ENCODE measurements around the gene KRT79. TPM values are rescaled to one million over a fixed set of nuclear protein-coding genes. Genes with fewer than 3 reads are reported as not detected.

Gene KRT79
- polyA plus RNA-seq, 1 of the 3 experiments (the other 2 are of a cell fraction) = not detected

DNA sequence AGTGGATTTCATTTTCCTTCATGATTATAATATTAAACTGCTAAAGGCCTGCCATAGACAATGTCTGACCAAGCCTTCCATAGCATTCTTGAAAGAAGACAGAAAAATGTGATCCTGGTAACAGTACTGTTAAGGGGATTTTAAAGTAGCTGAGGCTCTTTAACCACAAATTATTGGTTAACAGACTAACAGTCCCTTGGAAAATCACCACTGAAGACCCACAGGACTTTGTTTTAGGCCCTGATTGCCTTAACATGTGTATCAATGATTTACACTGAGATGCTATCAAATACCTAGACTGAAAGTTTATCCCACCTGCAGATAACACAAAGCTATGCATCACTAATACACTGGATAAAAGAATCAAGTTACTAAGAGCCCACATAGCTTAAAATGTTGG is 6.0 kb downstream of the KRT79 start:
- no peak for TF ChIP-seq MEF2A (IDR thresholded peaks at IDR 0.05; ENCODE audit: borderline replicate concordance, low read depth)
- TF ChIP-seq TEAD4 (IDR thresholded peaks at IDR 0.05; ENCODE audit: borderline replicate concordance, insufficient read depth) = no peak
- no peak for TF ChIP-seq POLR2AphosphoS5 (IDR thresholded peaks at IDR 0.05; ENCODE audit: low read depth, low read length)
- TF ChIP-seq FOXJ3 (CRISPR knock-in tag; IDR thresholded peaks at IDR 0.05) = no peak
- no peak for TF ChIP-seq MXI1 (IDR thresholded peaks at IDR 0.05; ENCODE audit: low read depth, low read length)
- TF ChIP-seq GATA2 (CRISPR knock-in tag; IDR thresholded peaks at IDR 0.05) = no peak
- TF ChIP-seq RXRA (IDR thresholded peaks at IDR 0.05; ENCODE audit: borderline replicate concordance, low read depth) = no peak
- TF ChIP-seq RAD21 (IDR thresholded peaks at IDR 0.05; ENCODE audit: low read length) = no peak
- TF ChIP-seq, protein P1, sequence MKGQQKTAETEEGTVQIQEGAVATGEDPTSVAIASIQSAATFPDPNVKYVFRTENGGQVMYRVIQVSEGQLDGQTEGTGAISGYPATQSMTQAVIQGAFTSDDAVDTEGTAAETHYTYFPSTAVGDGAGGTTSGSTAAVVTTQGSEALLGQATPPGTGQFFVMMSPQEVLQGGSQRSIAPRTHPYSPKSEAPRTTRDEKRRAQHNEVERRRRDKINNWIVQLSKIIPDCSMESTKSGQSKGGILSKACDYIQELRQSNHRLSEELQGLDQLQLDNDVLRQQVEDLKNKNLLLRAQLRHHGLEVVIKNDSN (IDR thresholded peaks at IDR 0.05; ENCODE audit: borderline replicate concordance, low read depth) = no peak
- TF ChIP-seq RCOR1 (IDR thresholded peaks at IDR 0.05; ENCODE audit: low read length) = no peak
- TF ChIP-seq, protein P2, sequence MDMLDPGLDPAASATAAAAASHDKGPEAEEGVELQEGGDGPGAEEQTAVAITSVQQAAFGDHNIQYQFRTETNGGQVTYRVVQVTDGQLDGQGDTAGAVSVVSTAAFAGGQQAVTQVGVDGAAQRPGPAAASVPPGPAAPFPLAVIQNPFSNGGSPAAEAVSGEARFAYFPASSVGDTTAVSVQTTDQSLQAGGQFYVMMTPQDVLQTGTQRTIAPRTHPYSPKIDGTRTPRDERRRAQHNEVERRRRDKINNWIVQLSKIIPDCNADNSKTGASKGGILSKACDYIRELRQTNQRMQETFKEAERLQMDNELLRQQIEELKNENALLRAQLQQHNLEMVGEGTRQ (IDR thresholded peaks at IDR 0.05; ENCODE audit: borderline replicate concordance, low read depth, low read length) = no peak
- Histone ChIP-seq H3K4me3 (ENCODE audit: low read depth in 2 of 2, low read length in 1 of 2) (no peak overlapping the region), H3K36me3 (replicated peaks in 1 of 2; ENCODE audit: control insufficient read depth in 1 of 2, insufficient read depth in 2 of 2, low read length in 1 of 2) (no peaks in the 10 kb centered on the region), H3F3A (replicated peaks; ENCODE audit: insufficient read depth) (no peaks in the 10 kb centered on the region), H3K79me2 (ENCODE audit: insufficient read depth) (no peaks in the 10 kb centered on the region), H3K4me1 (ENCODE audit: control insufficient read depth in 1 of 2, insufficient read depth in 2 of 2, low read depth in 1 of 2, low read length in 1 of 2) (no peaks in the 10 kb centered on the region), H3K27ac (ENCODE audit: low read depth in 2 of 2, low read length in 1 of 2) (no peak overlapping the region), H3K27me3 (ENCODE audit: insufficient read depth) (peaks cover 50% of the 10 kb centered on the region), H4K20me1 (ENCODE audit: insufficient read depth) (no peaks in the 10 kb centered on the region), H2AFZ (ENCODE audit: low read depth) (no peak overlapping the region), H3K9ac (no peak overlapping the region), H3K9me2 (no peaks in the 10 kb centered on the region), H3K9me3 (no peaks in the 10 kb centered on the region), H3K4me2 (no peak overlapping the region)
- DNase-seq = no peak
- ChIA-PET CTCF (no interaction called here), POLR2A (no interaction called here)

DNA sequence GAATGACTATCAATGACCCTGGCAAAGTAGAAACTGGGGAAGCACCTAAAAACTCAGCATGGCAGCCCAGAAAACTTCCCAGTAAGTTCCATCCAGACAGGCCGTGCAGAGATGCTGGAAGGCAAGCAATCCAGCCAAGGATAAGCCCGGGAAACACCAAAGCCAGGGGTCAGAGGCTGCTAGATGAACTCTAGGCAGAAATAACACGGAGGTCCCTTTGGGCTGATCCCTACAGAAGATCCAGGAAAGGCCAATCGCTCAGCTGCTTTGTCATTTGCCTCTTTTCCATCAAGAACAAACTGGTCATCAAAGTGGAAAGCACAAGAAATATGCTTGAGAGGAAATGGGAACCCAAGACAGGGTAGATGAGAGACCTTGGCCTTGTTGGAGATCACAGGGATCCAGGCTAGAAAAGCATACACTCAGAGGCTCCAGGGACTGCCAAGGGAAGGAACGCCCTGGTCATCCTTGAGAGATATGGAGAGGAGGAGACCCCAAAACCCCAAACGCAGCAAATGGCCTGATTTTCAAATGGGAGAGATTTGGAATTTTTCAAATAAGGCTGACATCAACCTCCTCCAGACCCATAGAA is 6.5 kb downstream of the KRT79 start:
- H3K27me3 ChIP-seq (ENCODE audit: insufficient read depth) = peaks cover 45% of the 10 kb centered on the region
- H3K9me2 ChIP-seq = no peaks in the 10 kb centered on the region
- no peak overlapping the region for H3K4me3 ChIP-seq (ENCODE audit: low read depth in 2 of 2, low read length in 1 of 2)
- no peaks in the 10 kb centered on the region for H4K20me1 ChIP-seq (ENCODE audit: insufficient read depth)
- H3K79me2 ChIP-seq (ENCODE audit: insufficient read depth) = no peaks in the 10 kb centered on the region
- H3K9ac ChIP-seq = no peak overlapping the region
- CTCF ChIA-PET = no interaction called here
- no peak overlapping the region for H2AFZ ChIP-seq (ENCODE audit: low read depth)
- H3K27ac ChIP-seq (ENCODE audit: low read depth in 2 of 2, low read length in 1 of 2) = no peak overlapping the region
- no peak overlapping the region for H3K4me2 ChIP-seq
- H3K9me3 ChIP-seq = no peaks in the 10 kb centered on the region
- H3F3A ChIP-seq (replicated peaks; ENCODE audit: insufficient read depth) = no peaks in the 10 kb centered on the region
- no peaks in the 10 kb centered on the region for H3K36me3 ChIP-seq (replicated peaks in 1 of 2; ENCODE audit: control insufficient read depth in 1 of 2, insufficient read depth in 2 of 2, low read length in 1 of 2)
- POLR2A ChIA-PET = no interaction called here
- 23% methylated on average over 6 of the region's 6 CpGs for WGBS (ENCODE audit: low lambda C conversion rate)
- no peak for DNase-seq
- no peaks in the 10 kb centered on the region for H3K4me1 ChIP-seq (ENCODE audit: control insufficient read depth in 1 of 2, insufficient read depth in 2 of 2, low read depth in 1 of 2, low read length in 1 of 2)
- TF ChIP-seq FOSL2 (IDR thresholded peaks at IDR 0.05; ENCODE audit: borderline replicate concordance, low read depth) (no peak), GATA2 (CRISPR knock-in tag; IDR thresholded peaks at IDR 0.05) (no peak), RAD21 (IDR thresholded peaks at IDR 0.05; ENCODE audit: low read length) (no peak), EZH2phosphoT487 (IDR thresholded peaks at IDR 0.05; ENCODE audit: borderline replicate concordance, low read depth) (no peak), EP300 (IDR thresholded peaks at IDR 0.05; ENCODE audit: borderline replicate concordance in 1 of 2, low read depth in 1 of 2, low read length in 1 of 2) (no peak), GABPA (IDR thresholded peaks at IDR 0.05; ENCODE audit: low read depth) (no peak), MEF2A (IDR thresholded peaks at IDR 0.05; ENCODE audit: borderline replicate concordance, low read depth) (no peak), FOXM1 (IDR thresholded peaks at IDR 0.05; ENCODE audit: low read depth) (no peak), TAF1 (IDR thresholded peaks at IDR 0.05; ENCODE audit: borderline replicate concordance, low read depth, low read length) (no peak), MXI1 (IDR thresholded peaks at IDR 0.05; ENCODE audit: low read depth, low read length) (no peak)
- TF ChIP-seq, protein P3, sequence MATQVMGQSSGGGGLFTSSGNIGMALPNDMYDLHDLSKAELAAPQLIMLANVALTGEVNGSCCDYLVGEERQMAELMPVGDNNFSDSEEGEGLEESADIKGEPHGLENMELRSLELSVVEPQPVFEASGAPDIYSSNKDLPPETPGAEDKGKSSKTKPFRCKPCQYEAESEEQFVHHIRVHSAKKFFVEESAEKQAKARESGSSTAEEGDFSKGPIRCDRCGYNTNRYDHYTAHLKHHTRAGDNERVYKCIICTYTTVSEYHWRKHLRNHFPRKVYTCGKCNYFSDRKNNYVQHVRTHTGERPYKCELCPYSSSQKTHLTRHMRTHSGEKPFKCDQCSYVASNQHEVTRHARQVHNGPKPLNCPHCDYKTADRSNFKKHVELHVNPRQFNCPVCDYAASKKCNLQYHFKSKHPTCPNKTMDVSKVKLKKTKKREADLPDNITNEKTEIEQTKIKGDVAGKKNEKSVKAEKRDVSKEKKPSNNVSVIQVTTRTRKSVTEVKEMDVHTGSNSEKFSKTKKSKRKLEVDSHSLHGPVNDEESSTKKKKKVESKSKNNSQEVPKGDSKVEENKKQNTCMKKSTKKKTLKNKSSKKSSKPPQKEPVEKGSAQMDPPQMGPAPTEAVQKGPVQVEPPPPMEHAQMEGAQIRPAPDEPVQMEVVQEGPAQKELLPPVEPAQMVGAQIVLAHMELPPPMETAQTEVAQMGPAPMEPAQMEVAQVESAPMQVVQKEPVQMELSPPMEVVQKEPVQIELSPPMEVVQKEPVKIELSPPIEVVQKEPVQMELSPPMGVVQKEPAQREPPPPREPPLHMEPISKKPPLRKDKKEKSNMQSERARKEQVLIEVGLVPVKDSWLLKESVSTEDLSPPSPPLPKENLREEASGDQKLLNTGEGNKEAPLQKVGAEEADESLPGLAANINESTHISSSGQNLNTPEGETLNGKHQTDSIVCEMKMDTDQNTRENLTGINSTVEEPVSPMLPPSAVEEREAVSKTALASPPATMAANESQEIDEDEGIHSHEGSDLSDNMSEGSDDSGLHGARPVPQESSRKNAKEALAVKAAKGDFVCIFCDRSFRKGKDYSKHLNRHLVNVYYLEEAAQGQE (IDR thresholded peaks at IDR 0.05; ENCODE audit: low read depth, low read length) = no peak
- TF ChIP-seq, protein P4, sequence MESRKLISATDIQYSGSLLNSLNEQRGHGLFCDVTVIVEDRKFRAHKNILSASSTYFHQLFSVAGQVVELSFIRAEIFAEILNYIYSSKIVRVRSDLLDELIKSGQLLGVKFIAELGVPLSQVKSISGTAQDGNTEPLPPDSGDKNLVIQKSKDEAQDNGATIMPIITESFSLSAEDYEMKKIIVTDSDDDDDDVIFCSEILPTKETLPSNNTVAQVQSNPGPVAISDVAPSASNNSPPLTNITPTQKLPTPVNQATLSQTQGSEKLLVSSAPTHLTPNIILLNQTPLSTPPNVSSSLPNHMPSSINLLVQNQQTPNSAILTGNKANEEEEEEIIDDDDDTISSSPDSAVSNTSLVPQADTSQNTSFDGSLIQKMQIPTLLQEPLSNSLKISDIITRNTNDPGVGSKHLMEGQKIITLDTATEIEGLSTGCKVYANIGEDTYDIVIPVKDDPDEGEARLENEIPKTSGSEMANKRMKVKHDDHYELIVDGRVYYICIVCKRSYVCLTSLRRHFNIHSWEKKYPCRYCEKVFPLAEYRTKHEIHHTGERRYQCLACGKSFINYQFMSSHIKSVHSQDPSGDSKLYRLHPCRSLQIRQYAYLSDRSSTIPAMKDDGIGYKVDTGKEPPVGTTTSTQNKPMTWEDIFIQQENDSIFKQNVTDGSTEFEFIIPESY (IDR thresholded peaks at IDR 0.05; ENCODE audit: borderline replicate concordance, low read depth) = no peak
- TF ChIP-seq, protein P1 (IDR thresholded peaks at IDR 0.05; ENCODE audit: borderline replicate concordance, low read depth) = no peak

Measured in SK-N-SH (cell line).